COLO668 (cell line): ENCODE data around the gene VWA3A.
"Not testable (repeated sequence)": the region's sequence is repeated elsewhere in the genome, so short reads cannot be mapped to it uniquely, and the experiment has no call there.

Experiments used
- DNase-seq: peaks from one replicate; lab custom pipeline; 2025; ENCODE audit not compliant: unreplicated experiment; lab: John Stamatoyannopoulos, UW

The VWA3A gene

GRCh38 chr16:22081050-22081449 is 11.3 kb upstream of the VWA3A start:
- no peak for DNase-seq

- no peak for DNase-seq
Measured at GRCh38 chr16:22086440-22086839, 5.9 kb upstream of the VWA3A start.

GRCh38 chr16:22088642-22089041 is 3.7 kb upstream of the VWA3A start:
- DNase-seq = no peak

GRCh38 chr16:22089910-22090309 is 2.4 kb upstream of the VWA3A start:
- DNase-seq = no peak

GRCh38 chr16:22091721-22092120 is 620 bp upstream of the VWA3A start:
- DNase-seq = no peak

- DNase-seq = no peak
Measured at GRCh38 chr16:22093331-22093730, 990 bp downstream of the VWA3A start.

GRCh38 chr16:22093996-22094395 is 1.7 kb downstream of the VWA3A start:
- DNase-seq = no peak

- no peak for DNase-seq
Measured at GRCh38 chr16:22098405-22099255, 6.3 kb downstream of the VWA3A start.

GRCh38 chr16:22099256-22099975 is 7.1 kb downstream of the VWA3A start:
- DNase-seq = no peak

- no peak for DNase-seq
Measured at GRCh38 chr16:22103441-22103840, 11.1 kb downstream of the VWA3A start.

- no peak for DNase-seq
Measured at GRCh38 chr16:22109258-22109898, 17.0 kb downstream of the VWA3A start.

- DNase-seq = not testable (repeated sequence)
Measured at GRCh38 chr16:22111629-22112028, 19.3 kb downstream of the VWA3A start.

- no peak for DNase-seq
Measured at GRCh38 chr16:22116095-22116700, 23.9 kb downstream of the VWA3A start.

GRCh38 chr16:22117609-22118008 is 25.3 kb downstream of the VWA3A start:
- no peak for DNase-seq

- no peak for DNase-seq
Measured at GRCh38 chr16:22120440-22120839, 28.1 kb downstream of the VWA3A start.

- DNase-seq = no peak
Measured at GRCh38 chr16:22122239-22122638, 29.9 kb downstream of the VWA3A start.

GRCh38 chr16:22123146-22123545 is 30.8 kb downstream of the VWA3A start:
- DNase-seq = no peak

- no peak for DNase-seq
Measured at GRCh38 chr16:22123759-22124490, 31.6 kb downstream of the VWA3A start.

GRCh38 chr16:22124583-22125284 is 32.4 kb downstream of the VWA3A start:
- no peak for DNase-seq

- DNase-seq = no peak
Measured at GRCh38 chr16:22126037-22126558, 33.8 kb downstream of the VWA3A start.
